ENCODE results near the gene FAM13A. TPM values are rescaled to one million over a fixed set of nuclear protein-coding genes. Genes with fewer than 3 reads are reported as not detected.

Gene FAM13A
- total RNA-seq, 1 donor from 2014 or later, result 13.2 TPM

DNA sequence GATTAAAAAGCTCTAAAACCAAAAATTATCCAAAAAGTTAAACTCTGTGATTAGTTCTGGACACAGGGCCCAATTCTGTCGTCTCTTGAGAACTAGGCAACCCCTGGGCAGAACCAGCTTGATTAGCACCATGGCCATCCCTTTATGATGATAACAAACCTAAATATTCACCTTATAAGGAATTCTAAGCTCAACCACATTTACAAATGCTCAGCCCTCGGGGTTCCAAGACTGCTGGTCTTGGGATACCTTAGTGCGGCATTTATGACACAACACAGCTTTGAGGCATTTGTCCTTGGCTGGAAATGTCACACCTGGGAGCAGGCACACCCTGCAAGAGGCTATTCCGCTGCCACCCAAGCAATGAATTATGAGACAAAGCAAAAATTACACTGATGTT, 331.8 kb downstream of the FAM13A start:
- Histone ChIP-seq H3K4me3 (no peak overlapping the region), H3K36me3 (peaks cover 20 to 23% of the 10 kb centered on the region in 2 donors), H3K9me3 (no peaks in the 10 kb centered on the region), H3K27me3 (no peaks in the 10 kb centered on the region), H3K4me1 (peaks cover 10 to 29% of the 10 kb centered on the region in 2 donors), H3K27ac (no peak overlapping the region)
- no peak for DNase-seq (ENCODE audit: low spot score in 2 of 2)
- TF ChIP-seq, protein P1, sequence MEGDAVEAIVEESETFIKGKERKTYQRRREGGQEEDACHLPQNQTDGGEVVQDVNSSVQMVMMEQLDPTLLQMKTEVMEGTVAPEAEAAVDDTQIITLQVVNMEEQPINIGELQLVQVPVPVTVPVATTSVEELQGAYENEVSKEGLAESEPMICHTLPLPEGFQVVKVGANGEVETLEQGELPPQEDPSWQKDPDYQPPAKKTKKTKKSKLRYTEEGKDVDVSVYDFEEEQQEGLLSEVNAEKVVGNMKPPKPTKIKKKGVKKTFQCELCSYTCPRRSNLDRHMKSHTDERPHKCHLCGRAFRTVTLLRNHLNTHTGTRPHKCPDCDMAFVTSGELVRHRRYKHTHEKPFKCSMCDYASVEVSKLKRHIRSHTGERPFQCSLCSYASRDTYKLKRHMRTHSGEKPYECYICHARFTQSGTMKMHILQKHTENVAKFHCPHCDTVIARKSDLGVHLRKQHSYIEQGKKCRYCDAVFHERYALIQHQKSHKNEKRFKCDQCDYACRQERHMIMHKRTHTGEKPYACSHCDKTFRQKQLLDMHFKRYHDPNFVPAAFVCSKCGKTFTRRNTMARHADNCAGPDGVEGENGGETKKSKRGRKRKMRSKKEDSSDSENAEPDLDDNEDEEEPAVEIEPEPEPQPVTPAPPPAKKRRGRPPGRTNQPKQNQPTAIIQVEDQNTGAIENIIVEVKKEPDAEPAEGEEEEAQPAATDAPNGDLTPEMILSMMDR (IDR thresholded peaks at IDR 0.05), result no peak
- intact Hi-C loops (cut with DNase I), result no loop called here

DNA sequence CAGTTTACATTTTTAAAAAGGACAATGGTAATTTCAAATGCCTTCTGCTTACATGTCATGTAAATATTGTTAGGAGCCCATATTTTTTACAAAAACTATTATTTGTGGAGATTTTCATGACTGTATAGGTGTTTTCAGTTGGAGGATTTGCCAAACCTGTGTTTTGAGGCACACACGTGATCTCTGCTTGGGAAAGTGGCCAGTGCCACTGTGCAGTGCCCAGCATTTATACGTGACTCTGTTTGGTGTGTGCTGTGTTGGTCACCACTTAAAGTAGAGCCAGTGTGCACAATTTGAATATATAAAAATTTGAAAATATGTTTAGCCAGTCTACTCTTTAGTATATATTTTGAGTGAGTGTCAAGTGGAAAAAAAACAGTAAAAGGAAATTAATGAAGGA, 332.6 kb downstream of the FAM13A start:
- Histone ChIP-seq H3K9me3 (no peaks in the 10 kb centered on the region), H3K4me3 (no peak overlapping the region), H3K4me1 (peaks cover 10 to 29% of the 10 kb centered on the region in 2 donors), H3K27ac (no peak overlapping the region), H3K27me3 (no peaks in the 10 kb centered on the region), H3K36me3 (peaks cover 20 to 21% of the 10 kb centered on the region in 2 donors)
- intact Hi-C loops (cut with DNase I), result loop anchor here (5.0 kb wide), 1 partner anchor 103 kb away; no protein-coding TSS in a partner anchor
- TF ChIP-seq, protein P1 (IDR thresholded peaks at IDR 0.05), result no peak
- no peak for DNase-seq (ENCODE audit: low spot score in 2 of 2)

DNA sequence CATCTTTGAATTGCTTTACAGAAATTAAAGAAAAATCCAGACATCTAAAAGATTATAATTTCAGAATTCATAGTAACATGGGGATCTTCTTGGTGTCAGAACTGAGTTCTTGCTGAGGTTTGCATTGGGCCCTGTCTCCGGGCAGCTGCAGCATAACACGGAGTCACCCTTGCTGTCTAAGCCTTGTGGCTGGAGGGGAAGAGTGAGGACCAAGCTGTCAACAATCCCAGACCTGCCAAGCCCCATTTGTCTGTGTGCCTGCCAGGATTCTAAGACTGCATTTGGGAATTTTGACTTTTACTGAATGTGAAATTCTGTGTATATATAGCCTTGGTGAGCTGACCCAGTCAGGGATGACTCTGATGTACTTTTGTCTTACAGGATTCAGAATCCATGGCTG, 334.2 kb downstream of the FAM13A start:
- Histone ChIP-seq H3K9me3 (peaks cover 0 to 3% of the 10 kb centered on the region in 2 donors), H3K36me3 (peaks cover 17 to 19% of the 10 kb centered on the region in 2 donors), H3K4me3 (no peak overlapping the region), H3K4me1 (peaks cover 10 to 29% of the 10 kb centered on the region in 2 donors), H3K27me3 (no peaks in the 10 kb centered on the region), H3K27ac (peak overlapping the region; percentile 3 to 31)
- DNase-seq (ENCODE audit: low spot score in 2 of 2), result no peak
- TF ChIP-seq, protein P1 (IDR thresholded peaks at IDR 0.05), result no peak
- intact Hi-C loops (cut with DNase I), result loop anchor here (5.0 kb wide), 1 partner anchor 104 kb away; no protein-coding TSS in a partner anchor

DNA sequence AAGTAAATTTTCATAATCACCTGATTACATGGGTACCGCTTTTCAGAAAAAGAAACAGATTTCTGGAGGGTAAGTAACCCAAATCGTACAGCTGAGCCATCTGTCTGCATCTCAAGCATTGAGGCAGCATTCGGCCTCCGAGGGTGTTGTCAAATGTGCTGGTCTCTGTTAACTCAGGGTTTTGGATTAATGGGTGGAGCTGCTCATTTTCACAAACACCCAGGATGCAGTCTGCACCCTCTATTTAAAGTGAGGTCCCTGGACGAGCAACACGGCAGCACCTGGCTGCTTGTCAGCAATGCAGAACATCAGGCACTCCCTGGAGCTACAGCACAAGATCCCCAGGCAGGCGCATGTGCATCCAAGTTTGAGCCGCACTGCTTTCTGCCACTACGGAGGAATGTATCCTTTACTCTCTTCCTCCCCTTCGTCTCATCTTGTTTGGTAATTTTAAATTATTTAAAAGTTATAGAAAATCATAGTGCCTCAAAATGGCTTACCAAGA, 334.7 kb downstream of the FAM13A start:
- no peak for DNase-seq (ENCODE audit: low spot score in 2 of 2)
- Histone ChIP-seq H3K27ac (peak overlapping the region; percentile 31 to 65), H3K9me3 (peaks cover 0 to 8% of the 10 kb centered on the region in 2 donors), H3K36me3 (peaks cover 12 to 19% of the 10 kb centered on the region in 2 donors), H3K4me1 (peaks cover 10 to 29% of the 10 kb centered on the region in 2 donors), H3K4me3 (no peak overlapping the region), H3K27me3 (no peaks in the 10 kb centered on the region)
- intact Hi-C loops (cut with DNase I), result loop anchor here (5.0 kb wide), 1 partner anchor 105 kb away; no protein-coding TSS in a partner anchor
- TF ChIP-seq, protein P1 (IDR thresholded peaks at IDR 0.05), result no peak

DNA sequence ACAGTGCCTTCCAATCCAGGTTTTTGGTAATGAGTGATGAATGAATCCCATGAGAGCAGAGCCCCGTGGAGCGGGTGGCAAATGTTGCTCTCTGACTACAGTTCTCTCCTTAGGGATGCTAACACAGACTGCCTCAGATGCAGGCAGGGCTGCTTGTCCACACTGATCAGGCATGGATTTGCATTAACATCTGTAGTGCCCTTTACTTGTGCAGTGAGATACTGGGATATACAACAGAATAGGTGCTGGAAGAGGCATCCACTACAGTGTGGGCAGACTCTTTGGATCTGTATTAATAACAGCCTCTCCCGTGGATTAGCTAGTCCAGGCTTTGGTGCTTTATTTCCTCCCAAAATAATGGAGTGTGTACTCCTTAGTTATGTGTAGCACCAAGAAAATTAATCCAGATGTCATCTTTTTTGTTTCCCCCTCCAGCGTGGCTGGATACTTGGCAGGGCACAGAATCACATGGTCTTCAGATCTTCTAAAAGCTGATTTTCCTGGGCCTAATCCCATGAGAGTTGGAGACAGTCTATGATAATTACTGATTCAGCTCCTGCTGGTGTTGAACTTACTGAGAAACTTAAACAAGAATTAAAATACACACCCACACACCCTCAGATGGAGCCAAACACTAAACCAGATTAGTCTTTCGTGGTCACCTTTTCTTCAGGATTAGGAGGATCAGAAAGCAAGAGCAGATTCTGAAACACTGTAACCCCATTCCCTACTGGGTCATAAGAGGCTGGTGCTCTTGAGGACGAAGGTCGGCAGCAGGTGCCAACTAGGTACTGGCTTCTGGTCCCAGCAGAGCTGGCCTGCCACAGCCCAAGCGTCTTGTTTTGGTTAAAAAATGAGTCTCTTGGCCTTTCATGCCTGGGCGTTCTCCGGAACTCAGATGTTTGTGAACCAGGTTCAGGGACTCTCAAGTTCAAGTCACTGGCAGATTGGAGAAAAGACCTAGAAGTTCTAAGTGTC, 336.2 kb downstream of the FAM13A start:
- peaks cover 10 to 29% of the 10 kb centered on the region in 2 donors for H3K4me1 ChIP-seq

More for the DNA sequence above, 336.2 kb downstream of the FAM13A start:
- DNase-seq (ENCODE audit: low spot score in 2 of 2), result no peak
- TF ChIP-seq, protein P1 (IDR thresholded peaks at IDR 0.05), result no peak
- Histone ChIP-seq H3K27me3 (no peaks in the 10 kb centered on the region), H3K27ac (peak overlapping the region; percentile 65 to 75), H3K4me3 (no peak overlapping the region), H3K9me3 (peaks cover 0 to 15% of the 10 kb centered on the region in 2 donors), H3K36me3 (peaks cover 6 to 16% of the 10 kb centered on the region in 2 donors)
- intact Hi-C loops (cut with DNase I), result loop anchor here (5.0 kb wide), 1 partner anchor 107 kb away; no protein-coding TSS in a partner anchor

Measured in ascending aorta (tissue), 2 donors.